ENCODE results near the gene WDR12.

DNA sequence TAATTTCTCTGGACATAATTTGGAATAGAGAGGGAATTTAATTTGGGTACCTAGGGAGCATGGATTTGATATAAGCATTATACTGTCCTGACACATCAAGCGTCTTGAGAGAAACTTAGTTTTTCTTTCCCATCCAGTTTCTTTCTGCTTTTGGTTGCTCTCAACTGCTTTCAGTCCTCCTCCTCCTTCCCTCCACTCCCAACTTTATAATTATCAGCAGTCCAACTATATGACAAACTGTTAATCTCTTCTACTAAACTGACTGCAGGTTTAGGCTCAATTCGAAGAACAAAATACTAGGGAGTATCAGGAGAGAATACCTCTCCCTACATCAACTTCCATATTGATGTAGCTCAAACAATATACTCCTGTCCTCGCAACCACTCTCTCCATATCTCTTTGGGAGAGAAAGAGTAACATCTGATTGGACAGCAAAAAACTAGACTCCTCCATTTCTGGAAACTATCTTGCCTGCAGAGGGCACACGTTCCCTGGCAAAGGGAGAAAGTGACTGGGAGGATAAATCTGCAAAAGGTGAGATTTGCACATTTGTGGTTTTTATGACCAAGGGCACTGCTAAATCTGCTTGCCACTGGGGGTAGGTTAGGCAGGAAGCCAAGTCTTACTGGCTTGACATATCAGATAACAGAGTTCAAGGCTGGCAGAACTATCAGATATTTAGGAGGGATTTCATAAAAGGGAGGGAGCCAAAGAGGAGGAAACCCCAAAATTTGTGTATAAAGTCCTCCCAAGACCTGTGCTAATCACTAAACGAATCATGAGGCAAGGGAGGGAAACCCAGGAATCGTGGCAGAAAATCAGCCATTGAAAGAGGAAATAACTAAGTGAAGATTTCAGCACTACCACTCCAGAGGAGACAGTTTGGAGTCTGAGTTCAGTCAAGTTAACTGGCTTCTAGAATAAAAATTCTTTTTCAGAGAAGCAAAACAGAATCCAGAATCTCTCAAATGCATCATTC is 79.9 kb downstream of the WDR12 start:
- no peak for TF ChIP-seq NFRKB (IDR thresholded peaks at IDR 0.05)
- TF ChIP-seq FOXM1 (IDR thresholded peaks at IDR 0.05; ENCODE audit: borderline replicate concordance) = no peak
- TF ChIP-seq BHLHE40 (IDR thresholded peaks at IDR 0.05; ENCODE audit: borderline replicate concordance) = no peak
- TF ChIP-seq SUZ12 (IDR thresholded peaks at IDR 0.05) = no peak
- TF ChIP-seq L3MBTL2 (conservative IDR thresholded peaks at IDR 0.05) = no peak
- TF ChIP-seq FOXK2 (IDR thresholded peaks at IDR 0.05) = no peak
